Globus pallidus (tissue), 1 donor: ENCODE results near the gene WIPF3.
"Not testable (repeated sequence)": the region's sequence is repeated elsewhere in the genome, so short reads cannot be mapped to it uniquely, and the experiment has no call there.

Source experiments
- DNase-seq: peaks from one replicate; pipeline ENCODE4 v3.0.0-alpha.2; 2015; ENCODE audit warnings: low spot score

Gene WIPF3

GRCh38 chr7:29881724-29882123, 75.4 kb downstream of the WIPF3 start:
- no peak for DNase-seq

DNA sequence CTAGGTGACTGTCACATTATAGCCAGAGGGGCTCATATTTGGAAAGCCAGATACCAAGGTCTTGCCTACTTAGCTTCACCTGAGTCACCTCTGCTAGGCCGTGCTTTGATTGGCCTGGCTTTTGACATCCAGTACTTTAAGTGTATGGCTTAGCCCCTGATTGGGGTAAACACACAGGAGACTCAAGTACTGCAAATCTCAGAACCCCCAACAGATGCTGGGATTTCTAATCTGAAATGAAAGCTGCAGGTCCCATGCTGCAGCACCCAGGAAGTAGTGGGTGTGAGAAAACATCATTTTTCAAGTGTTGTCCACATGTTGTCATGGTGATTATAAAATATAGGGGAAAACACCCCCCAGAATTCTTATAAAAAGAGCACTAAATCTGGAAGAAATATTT, 76.2 kb downstream of the WIPF3 start:
- no peak for DNase-seq

DNA sequence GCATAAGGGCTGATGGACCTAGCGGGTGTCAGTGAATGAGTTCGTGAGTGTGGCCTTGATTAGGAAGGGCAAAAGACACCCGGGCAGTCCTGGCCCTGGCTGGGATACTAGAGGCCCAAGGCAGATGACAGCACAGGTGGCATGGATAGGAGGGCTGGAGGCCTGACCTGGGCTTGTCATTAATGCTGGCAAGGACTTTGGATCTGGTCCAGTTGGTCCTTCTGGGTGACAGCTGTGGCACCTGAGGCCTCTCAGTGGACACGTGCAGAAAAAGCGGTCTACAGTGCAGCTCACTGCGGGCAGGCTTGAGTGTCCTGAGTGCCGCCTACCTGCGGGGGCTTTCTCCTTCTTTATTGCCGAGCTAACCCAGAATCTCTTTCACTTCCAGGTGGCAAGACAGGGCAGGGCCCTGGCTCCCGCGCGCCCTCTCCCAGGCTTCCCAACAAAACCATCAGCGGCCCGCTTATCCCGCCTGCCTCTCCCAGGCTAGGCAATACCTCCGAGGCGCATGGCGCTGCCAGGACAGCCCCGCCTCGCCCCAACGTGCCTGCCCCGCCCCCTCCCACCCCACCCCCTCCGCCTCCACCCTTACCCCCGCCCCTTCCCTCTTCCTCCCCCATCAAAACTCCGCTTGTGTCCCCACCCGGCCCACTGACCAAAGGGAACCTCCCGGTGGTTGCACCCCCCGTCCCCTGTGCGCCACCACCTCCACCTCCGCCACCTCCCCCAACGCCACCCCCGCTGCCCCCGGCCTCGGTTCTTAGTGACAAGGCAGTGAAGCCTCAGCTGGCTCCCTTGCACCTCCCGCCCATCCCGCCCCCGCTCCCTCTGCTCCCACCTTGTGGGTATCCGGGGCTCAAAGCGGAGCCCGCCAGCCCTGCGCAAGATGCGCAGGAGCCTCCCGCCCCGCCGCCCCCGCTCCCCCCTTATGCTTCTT, 77.4 kb downstream of the WIPF3 start:
- DNase-seq, result no peak

DNA sequence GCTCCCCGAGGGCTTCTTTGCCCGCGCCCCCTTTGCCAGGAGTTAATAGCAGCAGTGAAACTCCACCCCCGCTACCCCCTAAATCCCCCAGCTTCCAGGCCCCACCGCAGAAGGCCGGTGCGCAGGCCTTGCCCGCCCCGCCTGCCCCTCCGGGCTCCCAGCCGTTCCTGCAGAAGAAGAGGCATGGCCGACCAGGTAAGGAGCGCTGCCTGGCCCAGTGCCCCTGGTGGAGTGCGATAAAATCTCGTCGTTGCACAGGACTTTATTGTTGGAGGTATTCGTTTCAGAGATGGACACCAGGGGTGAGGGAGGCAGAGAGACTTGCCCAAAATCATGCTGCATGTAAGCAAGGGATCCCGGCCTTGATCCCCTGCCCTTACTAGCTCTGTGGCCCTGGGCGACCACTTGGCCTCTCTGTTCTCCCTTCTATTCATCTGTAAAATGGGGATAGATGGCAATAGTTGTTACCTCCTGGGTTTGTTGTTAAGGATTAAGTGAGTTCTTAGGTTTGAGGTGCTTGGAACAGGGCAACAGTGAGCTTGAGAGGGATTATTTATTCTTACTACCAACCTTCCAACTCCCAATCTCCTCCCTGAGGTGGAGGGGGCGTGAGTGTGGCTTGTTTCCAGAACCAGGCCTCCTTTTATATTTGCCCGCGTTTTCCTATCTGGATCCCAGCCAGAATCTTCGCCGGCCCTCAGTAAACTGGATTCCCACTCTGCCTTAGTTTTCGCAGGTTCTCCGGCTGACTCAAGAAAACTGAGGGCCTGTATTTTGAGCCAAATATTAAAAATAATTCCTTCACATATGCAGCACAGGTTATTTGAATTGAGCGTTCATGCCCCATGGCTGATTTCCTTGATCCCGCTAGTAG, 78.3 kb downstream of the WIPF3 start:
- DNase-seq, result no peak

- DNase-seq, result no peak
Observed at GRCh38 chr7:29885626-29886025, 79.3 kb downstream of the WIPF3 start.

DNA sequence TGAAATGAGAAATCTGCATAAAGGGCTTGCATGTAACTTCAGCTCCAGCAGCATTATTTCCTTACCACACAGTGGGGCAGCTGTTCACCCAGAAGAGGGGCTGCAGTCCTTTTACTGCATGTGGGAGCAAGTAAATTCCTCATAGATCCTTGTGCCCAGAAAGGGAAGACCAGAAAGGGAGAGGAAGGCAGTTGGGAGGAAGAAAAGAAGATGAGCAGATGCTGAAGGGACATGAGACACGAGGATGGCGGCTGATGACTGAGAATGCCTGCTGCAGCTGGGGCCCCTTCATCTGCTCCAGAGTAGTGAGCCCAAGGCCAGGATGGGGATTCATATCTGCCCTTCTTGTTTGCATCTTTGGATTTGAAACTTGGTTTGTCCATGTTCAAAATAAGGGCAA, 80.5 kb downstream of the WIPF3 start:
- no peak for DNase-seq

- no peak for DNase-seq
Observed at GRCh38 chr7:29888006-29888405, 81.7 kb downstream of the WIPF3 start.

DNA sequence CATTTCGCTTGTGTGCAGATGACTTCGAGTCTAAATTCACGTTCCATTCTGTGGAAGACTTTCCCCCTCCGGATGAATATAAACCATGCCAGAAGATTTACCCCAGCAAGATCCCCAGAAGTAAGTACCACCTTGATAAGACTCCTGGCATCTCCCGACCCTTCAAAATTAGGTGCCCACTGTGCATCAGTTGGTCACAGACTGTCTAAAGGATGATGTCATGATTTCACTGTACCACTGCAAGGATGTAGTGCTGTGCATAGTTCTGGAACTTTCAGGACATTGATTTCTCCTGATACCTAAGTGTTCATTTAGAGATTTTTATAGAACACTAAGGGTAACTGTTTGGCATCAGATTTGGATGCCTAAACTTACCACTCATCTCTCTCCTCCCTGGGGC, 83.0 kb downstream of the WIPF3 start:
- no peak for DNase-seq

DNA sequence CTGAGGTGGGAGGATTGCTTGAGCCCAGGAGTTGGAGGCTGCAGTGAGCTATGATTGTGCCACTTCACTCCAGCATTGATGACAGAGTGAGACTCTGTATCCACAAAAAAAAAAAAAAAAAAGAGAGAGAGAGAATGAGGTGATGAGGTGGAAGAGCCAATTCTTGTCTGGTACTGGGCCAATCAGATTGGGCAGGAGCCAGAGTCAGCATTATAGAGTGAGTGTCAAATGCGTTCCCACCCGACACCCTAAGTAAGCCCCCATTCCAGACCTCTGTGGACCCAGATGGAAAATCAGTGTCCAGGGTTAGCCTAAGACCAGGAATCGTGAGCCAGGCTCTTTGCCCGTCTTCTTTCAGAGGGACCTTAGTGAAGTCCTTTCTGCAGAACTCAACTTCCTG, 83.9 kb downstream of the WIPF3 start:
- DNase-seq, result no peak

DNA sequence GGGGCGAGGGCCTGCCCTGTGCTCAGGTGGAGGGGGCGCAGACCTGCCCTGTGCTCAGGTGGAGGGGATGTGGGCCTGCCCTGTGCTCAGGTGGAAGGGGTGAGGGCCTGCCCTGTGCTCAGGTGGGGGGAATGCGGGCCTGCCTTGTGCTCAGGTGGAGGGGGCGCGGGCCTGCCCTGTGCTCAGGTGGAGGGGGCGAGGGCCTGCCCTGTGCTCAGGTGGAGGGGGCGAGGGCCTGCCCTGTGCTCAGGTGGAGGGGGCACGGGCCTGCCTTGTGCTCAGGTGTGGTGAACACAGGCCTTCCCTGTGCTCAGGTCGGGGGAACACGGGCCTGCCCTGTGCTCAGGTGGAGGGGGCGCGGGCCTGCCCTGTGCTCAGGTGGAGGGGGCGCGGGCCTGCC, 84.5 kb downstream of the WIPF3 start:
- not testable (repeated sequence) for DNase-seq

DNA sequence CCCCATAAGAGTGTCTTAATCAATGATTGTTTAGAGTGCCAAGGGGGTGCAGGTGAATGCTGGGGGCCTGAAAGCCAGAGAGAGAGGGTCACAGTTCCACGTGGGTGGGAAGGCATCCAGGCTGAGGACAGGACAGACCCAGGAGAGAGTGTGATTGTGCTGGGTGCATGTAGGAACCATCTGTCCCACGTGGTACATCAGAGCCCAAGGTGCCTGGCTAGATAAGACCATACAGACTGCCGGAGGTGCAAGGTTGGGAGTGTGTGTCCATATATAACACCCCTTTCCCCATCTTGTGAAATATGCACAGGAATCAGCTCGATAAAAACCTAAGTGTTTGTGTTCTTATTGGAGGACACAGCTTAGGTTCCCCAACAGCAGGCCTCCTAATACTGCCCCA, 85.5 kb downstream of the WIPF3 start:
- no peak for DNase-seq

DNA sequence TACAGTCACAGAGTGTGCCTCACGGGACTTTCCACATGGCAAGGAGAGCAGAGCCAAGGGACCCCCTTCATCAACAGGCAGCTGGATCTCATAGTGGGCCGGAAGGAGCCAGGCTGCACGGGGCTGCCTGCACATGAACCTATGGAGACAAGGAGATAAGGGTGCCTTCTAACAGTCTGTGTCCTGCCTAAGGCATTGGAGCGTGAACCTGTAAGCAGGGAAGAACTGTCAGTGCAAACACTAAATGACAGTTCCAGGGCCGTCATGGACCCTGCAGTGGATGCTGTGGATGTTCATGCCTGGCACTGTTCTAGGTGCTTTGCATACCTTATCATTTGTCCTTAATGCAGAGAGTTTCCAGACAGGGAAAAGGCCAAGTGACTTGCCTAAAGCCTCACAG, 85.9 kb downstream of the WIPF3 start:
- no peak for DNase-seq

DNA sequence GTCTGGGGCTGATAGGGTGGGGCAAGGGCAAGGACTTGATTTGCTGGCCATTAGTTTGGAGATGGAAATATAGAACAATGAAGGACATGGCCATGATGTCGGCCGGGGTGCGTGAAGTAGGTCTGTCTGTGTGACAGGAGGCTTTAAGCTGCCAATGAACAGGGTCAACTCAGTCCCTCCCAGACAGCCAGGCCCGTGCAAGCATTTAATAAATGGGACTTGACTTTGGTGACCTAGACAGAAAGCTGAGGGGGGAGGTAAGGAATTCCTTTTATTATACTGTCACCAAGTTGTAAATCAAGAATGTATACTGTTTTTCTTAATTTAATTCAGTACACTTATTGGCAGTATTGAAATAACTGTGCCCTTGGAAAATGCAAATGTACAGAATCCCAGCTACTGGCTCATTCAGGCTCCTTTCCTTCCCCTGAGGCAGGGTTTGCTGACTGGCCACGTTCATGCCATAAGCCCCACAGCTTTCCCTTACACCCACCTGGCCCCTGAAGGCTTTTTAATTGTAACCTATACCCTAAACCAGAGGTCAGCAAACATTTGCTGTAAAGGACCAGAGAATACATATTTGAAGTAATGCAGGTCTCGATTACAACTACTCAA, 87.2 kb downstream of the WIPF3 start:
- no peak for DNase-seq

- DNase-seq, result no peak
Observed at GRCh38 chr7:29894256-29894655, 87.9 kb downstream of the WIPF3 start.

- no peak for DNase-seq
Observed at GRCh38 chr7:29895559-29895958, 89.3 kb downstream of the WIPF3 start.

DNA sequence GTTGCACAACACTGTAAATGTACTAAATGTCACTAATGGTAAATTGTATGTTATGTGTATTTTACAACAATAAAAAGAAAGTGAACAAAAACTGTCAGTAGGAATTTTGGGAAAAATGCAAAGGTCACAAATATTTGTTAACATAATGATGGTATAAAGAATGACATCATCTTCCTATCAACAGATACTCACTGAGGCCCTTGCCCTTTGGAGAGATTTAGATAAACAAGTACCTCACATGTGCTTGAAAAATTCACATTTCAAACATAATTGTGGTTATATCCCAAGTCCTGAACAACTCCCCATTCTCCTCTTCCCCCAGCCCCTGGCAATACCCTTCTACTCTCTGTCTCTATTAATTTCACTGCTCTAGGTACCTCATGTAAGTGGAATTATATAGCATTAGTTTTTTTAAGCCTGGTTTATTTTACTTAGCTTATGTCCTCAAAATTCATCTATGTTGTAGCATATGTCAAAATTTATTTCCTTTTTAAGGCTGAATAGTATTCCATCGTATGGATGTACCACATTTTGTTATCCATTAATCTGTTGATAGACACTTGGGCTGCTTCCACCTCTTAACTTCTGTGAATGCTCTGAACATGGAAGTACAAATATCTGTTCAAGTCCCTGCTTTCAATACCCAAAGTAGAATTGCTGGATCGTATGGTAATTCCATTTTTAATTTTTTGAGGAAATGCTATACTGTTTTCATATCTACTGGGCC, 90.5 kb downstream of the WIPF3 start:
- no peak for DNase-seq

GRCh38 chr7:29898301-29898700, 92.0 kb downstream of the WIPF3 start:
- no peak for DNase-seq

DNA sequence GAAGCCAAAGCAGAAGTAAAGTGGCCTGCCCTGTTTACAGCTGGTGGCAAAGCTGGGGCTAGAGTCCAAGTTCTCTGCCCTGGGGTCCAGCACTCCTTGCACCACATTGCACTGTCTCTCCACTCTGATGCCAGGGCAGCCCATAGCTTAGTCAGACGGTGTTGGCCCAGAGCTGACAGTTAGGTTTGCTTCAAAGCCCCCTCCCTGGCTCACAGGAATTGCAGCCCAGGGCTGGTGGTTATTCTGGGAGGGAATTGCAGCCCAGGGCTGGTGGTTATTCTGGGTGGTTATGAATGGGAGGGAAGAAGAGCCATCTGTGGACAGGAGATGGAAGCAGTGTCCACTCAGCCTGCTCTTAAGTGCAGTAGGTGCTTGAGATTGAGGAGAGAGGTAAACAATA, 94.4 kb downstream of the WIPF3 start:
- no peak for DNase-seq

DNA sequence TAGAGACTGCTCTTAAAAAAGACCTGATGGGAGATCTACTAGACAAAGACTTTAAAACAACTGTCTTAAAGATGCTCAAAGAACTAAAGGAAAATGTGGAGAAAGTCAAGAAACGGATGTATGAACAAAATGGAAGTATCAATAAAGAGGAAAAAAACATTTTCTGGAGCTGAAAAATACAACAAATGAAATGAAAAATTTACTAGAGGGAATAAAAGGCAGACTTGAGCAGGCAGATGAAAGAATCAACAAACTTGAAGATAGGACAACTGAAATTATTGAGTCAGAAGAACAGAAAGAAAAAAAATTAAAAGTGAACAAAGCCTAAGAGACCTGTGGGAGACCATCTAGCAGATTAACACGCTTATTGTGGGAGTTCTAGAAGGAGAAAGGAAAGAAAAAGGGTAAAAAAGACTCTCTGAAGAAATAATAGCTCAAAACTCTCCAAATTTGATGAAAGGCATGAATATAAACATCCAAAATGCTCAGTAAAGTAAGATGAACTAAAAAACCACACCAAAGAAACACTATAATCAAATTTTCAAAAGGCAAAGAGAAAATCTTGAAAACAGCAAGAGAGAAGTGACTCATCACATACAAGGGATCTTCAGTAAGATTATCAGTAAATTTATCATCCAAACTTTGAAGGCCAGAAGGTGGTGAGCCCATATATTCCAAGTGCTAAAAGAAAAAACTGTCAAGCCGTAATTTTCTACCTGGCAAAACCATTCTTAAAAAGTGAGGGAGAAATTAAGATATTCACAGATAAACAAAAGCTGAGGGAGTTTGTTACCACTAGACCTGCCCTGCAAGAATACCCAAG, 100.1 kb downstream of the WIPF3 start:
- no peak for DNase-seq

GRCh38 chr7:29914180-29914579, 107.9 kb downstream of the WIPF3 start:
- DNase-seq, result no peak
